Vagina (tissue), 2 donors: Measurements from ENCODE around the gene COL18A1.

Source experiments
- POLR2A ChIP-seq, 2 donors: fragments of 450-650 bp; IDR thresholded peaks; one replicate each; pipeline ENCODE4 v1.6.1; 2017; ENCODE audit warnings: antibody characterized with exemption in 2 of 2, mild to moderate bottlenecking in 2 of 2, moderate library complexity in 2 of 2
- TF ChIP-seq, protein P1 (sequence below), 3 experiments: fragments of 450-650 bp in 2 of 3; fragments of 200-600 bp in 1 of 3; sonication (generic) in 1 of 3; IDR thresholded peaks; one replicate each; pipeline ENCODE4 v1.5.1; 2017 to 2019; ENCODE audit warnings: antibody characterized with exemption in 3 of 3, mild to moderate bottlenecking in 2 of 3, moderate library complexity in 2 of 3

DNA sequence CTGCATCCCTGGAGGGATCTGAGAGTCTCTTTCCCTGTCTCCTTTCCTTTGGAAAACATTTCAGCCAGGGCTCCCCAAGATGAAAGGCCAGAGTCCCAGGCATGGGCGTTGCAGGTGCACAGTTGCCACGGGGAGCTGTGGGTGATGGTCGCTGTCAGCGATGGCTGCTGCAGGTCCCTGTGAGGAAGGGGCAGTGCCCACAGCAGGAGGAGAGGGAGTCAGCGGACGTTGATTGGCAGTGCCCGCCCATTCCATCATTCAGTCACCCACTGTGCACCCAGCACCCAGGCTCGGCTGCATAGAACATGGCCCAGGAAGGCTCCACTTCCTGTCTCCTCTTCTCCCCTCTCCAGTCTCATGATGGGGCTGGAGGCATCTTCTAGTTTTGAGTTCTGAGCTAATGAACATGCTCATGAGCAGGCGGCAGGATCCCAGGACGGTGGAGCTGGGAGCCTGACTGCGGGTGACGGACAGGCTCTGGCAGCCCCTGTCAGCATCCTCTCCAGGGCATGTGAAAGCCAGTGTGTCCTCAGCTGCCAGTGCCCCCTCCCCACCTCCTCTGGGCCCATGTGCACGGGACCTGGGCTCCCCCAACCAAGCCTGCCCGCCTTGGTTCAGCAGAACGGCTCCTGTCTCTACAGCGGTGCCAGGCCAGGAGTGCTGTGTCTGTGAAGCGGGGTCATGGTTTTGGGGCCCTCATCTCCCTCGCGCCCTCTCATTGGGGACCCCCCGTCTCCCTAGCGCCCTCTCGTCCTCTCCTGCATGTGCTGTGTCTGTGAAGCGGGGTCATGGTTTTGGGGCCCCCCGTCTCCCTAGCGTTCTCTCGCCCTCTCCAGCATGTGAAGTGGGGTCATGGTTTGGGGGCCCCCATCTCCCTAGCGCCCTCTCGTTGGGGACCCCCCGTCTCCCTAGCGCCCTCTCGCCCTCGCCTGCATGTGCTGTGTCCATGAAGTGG, 24.5 kb downstream of the COL18A1 start:
- TF ChIP-seq, protein P1, sequence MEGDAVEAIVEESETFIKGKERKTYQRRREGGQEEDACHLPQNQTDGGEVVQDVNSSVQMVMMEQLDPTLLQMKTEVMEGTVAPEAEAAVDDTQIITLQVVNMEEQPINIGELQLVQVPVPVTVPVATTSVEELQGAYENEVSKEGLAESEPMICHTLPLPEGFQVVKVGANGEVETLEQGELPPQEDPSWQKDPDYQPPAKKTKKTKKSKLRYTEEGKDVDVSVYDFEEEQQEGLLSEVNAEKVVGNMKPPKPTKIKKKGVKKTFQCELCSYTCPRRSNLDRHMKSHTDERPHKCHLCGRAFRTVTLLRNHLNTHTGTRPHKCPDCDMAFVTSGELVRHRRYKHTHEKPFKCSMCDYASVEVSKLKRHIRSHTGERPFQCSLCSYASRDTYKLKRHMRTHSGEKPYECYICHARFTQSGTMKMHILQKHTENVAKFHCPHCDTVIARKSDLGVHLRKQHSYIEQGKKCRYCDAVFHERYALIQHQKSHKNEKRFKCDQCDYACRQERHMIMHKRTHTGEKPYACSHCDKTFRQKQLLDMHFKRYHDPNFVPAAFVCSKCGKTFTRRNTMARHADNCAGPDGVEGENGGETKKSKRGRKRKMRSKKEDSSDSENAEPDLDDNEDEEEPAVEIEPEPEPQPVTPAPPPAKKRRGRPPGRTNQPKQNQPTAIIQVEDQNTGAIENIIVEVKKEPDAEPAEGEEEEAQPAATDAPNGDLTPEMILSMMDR (IDR thresholded peaks at IDR 0.05) = no peak
- TF ChIP-seq POLR2A (IDR thresholded peaks at IDR 0.05) = no peak
